B cell (primary cell): ENCODE measurements around the gene CREB5.

ENCODE experiments used
- EZH2 ChIP-seq: IDR thresholded peaks from 2 replicates; pipeline ENCODE4 v1.6.1; 2012; ENCODE audit warnings: borderline replicate concordance, low read depth, mild to moderate bottlenecking, moderate library complexity, low read length; ENCODE audit not compliant: insufficient read depth, poor library complexity, severe bottlenecking
- TF ChIP-seq, protein P1 (sequence below): fragments of 200-600 bp; IDR thresholded peaks from one replicate; pipeline ENCODE4 v1.8.0; 2022; ENCODE audit warnings: antibody characterized with exemption, mild to moderate bottlenecking

DNA sequence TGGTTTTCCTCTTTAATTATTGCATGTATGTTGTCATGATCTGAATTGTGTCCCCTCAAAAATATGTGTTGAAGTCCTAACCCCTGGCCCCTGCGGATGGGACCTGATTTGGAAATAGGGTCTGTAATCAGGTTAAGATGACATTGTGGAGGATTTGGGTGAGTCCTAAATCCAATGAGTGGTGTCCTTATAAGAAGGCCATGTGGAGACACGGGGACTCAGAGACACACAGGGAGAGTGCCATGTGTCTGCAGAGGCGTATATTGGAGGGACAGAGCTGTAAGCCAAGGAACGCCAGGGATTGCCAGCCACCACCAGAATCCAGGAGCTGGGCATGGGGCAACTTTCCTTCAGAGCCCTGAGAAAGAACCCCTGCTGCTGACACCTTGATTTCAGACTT, 171.9 kb downstream of the CREB5 start:
- TF ChIP-seq, protein P1, sequence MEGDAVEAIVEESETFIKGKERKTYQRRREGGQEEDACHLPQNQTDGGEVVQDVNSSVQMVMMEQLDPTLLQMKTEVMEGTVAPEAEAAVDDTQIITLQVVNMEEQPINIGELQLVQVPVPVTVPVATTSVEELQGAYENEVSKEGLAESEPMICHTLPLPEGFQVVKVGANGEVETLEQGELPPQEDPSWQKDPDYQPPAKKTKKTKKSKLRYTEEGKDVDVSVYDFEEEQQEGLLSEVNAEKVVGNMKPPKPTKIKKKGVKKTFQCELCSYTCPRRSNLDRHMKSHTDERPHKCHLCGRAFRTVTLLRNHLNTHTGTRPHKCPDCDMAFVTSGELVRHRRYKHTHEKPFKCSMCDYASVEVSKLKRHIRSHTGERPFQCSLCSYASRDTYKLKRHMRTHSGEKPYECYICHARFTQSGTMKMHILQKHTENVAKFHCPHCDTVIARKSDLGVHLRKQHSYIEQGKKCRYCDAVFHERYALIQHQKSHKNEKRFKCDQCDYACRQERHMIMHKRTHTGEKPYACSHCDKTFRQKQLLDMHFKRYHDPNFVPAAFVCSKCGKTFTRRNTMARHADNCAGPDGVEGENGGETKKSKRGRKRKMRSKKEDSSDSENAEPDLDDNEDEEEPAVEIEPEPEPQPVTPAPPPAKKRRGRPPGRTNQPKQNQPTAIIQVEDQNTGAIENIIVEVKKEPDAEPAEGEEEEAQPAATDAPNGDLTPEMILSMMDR = no peak
- no peak for TF ChIP-seq EZH2
